Suprapubic skin (tissue), 4 donors: ENCODE results near the gene LTBP2.

ENCODE experiments used
- POLR2A ChIP-seq, 2 donors: fragments of 450-650 bp; IDR thresholded peaks; one replicate each; pipeline ENCODE4 v1.6.1; 2017; ENCODE audit warnings: antibody characterized with exemption in 2 of 2, mild to moderate bottlenecking in 2 of 2, moderate library complexity in 2 of 2
- POLR2AphosphoS5 ChIP-seq, 3 donors: sonication (generic); formaldehyde crosslinking; IDR thresholded peaks; one replicate each; pipeline ENCODE4 v1.6.1; 2017; ENCODE audit warnings: antibody characterized with exemption in 3 of 3

- TF ChIP-seq POLR2AphosphoS5 (IDR thresholded peaks at IDR 0.05) (no peak), POLR2A (IDR thresholded peaks at IDR 0.05) (no peak)
Observed at GRCh38 chr14:74514471-74514941, 97.5 kb downstream of the LTBP2 start.
